Measurements from ENCODE around the gene ICA1.

DNA sequence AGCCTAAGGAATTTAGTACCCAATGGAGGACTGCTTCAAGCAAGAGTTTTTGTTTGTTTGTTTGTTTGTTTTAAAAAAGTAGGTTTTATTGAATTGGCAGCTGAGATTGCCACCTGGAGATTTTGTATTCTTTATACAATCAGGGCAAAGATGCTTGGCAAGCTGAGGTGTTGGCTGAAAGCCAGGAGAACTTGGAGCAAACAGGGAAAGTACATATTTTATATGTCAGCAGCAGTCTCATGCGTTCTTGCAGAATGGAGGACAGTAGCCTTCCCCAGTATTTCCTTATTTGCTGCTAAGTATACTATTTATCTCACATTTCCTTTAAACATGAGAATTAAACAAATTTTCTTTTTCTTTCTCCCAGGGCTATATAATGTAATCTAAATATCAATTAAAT, 22.6 kb upstream of the ICA1 start:
- TF ChIP-seq TCF12 (IDR thresholded peaks at IDR 0.05), result no peak
- TF ChIP-seq TCF12 (CRISPR knock-in tag; IDR thresholded peaks at IDR 0.05), result no peak
- TF ChIP-seq SIN3A (IDR thresholded peaks at IDR 0.05; ENCODE audit: borderline replicate concordance, low read depth, low read length), result no peak
- no peak for TF ChIP-seq ZIK1 (CRISPR knock-in tag; IDR thresholded peaks at IDR 0.05; ENCODE audit: borderline replicate concordance, low read depth)
- TF ChIP-seq, protein P1, sequence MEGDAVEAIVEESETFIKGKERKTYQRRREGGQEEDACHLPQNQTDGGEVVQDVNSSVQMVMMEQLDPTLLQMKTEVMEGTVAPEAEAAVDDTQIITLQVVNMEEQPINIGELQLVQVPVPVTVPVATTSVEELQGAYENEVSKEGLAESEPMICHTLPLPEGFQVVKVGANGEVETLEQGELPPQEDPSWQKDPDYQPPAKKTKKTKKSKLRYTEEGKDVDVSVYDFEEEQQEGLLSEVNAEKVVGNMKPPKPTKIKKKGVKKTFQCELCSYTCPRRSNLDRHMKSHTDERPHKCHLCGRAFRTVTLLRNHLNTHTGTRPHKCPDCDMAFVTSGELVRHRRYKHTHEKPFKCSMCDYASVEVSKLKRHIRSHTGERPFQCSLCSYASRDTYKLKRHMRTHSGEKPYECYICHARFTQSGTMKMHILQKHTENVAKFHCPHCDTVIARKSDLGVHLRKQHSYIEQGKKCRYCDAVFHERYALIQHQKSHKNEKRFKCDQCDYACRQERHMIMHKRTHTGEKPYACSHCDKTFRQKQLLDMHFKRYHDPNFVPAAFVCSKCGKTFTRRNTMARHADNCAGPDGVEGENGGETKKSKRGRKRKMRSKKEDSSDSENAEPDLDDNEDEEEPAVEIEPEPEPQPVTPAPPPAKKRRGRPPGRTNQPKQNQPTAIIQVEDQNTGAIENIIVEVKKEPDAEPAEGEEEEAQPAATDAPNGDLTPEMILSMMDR (CRISPR knock-in tag; IDR thresholded peaks at IDR 0.05), result no peak
- TF ChIP-seq KDM3A (CRISPR knock-in tag; IDR thresholded peaks at IDR 0.05; ENCODE audit: low read depth), result no peak
- TF ChIP-seq SNRNP70 (IDR thresholded peaks at IDR 0.05; ENCODE audit: low read depth, low read length), result no peak
- TF ChIP-seq, protein P2, sequence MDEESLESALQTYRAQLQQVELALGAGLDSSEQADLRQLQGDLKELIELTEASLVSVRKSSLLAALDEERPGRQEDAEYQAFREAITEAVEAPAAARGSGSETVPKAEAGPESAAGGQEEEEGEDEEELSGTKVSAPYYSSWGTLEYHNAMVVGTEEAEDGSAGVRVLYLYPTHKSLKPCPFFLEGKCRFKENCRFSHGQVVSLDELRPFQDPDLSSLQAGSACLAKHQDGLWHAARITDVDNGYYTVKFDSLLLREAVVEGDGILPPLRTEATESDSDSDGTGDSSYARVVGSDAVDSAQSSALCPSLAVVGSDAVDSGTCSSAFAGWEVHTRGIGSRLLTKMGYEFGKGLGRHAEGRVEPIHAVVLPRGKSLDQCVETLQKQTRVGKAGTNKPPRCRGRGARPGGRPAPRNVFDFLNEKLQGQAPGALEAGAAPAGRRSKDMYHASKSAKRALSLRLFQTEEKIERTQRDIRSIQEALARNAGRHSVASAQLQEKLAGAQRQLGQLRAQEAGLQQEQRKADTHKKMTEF (CRISPR knock-in tag; IDR thresholded peaks at IDR 0.05), result no peak
- no peak for TF ChIP-seq ZNF143 (CRISPR knock-in tag; IDR thresholded peaks at IDR 0.05)
- TF ChIP-seq ZNF431 (CRISPR knock-in tag; IDR thresholded peaks at IDR 0.05; ENCODE audit: borderline replicate concordance, low read depth), result no peak
